Progenitor cell of endocrine pancreas (in vitro differentiated cells): ENCODE measurements around the gene SHISAL2B. TPM values are rescaled to one million over a fixed set of nuclear protein-coding genes. Genes with fewer than 3 reads are reported as not detected.
"Not testable (repeated sequence)": the region's sequence is repeated elsewhere in the genome, so short reads cannot be mapped to it uniquely, and the experiment has no call there.

ENCODE experiments used
- DNase-seq: peaks from one replicate; pipeline ENCODE4 v3.0.0; 2021; ENCODE audit warnings: low spot score; ENCODE audit not compliant: unreplicated experiment
- H3K27ac Mint-ChIP-seq: 2 replicates; pipeline ENCODE4 v1.8.0; 2021; ENCODE audit warnings: mild to moderate bottlenecking, moderate library complexity, mixed read lengths
- H3K27me3 Mint-ChIP-seq: 2 replicates; pipeline ENCODE4 v1.8.0; 2021; ENCODE audit warnings: mixed read lengths
- H3K36me3 Mint-ChIP-seq: 2 replicates; pipeline ENCODE4 v1.8.0; 2022; ENCODE audit warnings: mixed read lengths; ENCODE audit not compliant: insufficient read depth
- H3K4me1 Mint-ChIP-seq: 2 replicates; pipeline ENCODE4 v1.8.0; 2021; ENCODE audit warnings: low read depth, mixed read lengths
- H3K4me3 Mint-ChIP-seq: 2 replicates; pipeline ENCODE4 v1.8.0; 2021; ENCODE audit warnings: low read depth, mild to moderate bottlenecking, moderate library complexity, mixed read lengths
- H3K9me3 Mint-ChIP-seq: 2 replicates; pipeline ENCODE4 v1.8.0; 2021; ENCODE audit warnings: low read depth, mixed read lengths
- CTCF ChIP-seq: fragments of 200-600 bp; sonication (generic); IDR thresholded peaks from one replicate; pipeline ENCODE4 v1.5.0; 2021; ENCODE audit warnings: antibody characterized with exemption, mild to moderate bottlenecking; ENCODE audit not compliant: unreplicated experiment
- total RNA-seq: library from RNA; stranded (reverse); gene quantifications from 2 replicates; pipeline ENCODE4 v1.2.1, GENCODE V29; 2021

The SHISAL2B gene
- total RNA-seq, 1 donor from 2014 or later, result not detected

- Mint-ChIP-seq H3K9me3 (no peaks in the 10 kb centered on the region), H3K27me3 (peaks cover 54% of the 10 kb centered on the region), H3K4me3 (no peak overlapping the region), H3K27ac (no peak overlapping the region), H3K36me3 (no peaks in the 10 kb centered on the region), H3K4me1 (peaks cover 4% of the 10 kb centered on the region)
- DNase-seq, result no peak
- no peak for TF ChIP-seq CTCF
These were observed 4.4 kb upstream of the SHISAL2B start for GRCh38 chr5:64685866-64686265.

GRCh38 chr5:64688391-64688790 lies 1.9 kb upstream of the SHISAL2B start:
- no peaks in the 10 kb centered on the region for H3K36me3 Mint-ChIP-seq
- no peaks in the 10 kb centered on the region for H3K9me3 Mint-ChIP-seq
- H3K4me3 Mint-ChIP-seq, result no peak overlapping the region
- no peak overlapping the region for H3K27ac Mint-ChIP-seq
- peaks cover 71% of the 10 kb centered on the region for H3K27me3 Mint-ChIP-seq
- TF ChIP-seq CTCF, result no peak
- no peak for DNase-seq
- peaks cover 4% of the 10 kb centered on the region for H3K4me1 Mint-ChIP-seq

- H3K27me3 Mint-ChIP-seq, result peaks cover 72% of the 10 kb centered on the region
- no peaks in the 10 kb centered on the region for H3K36me3 Mint-ChIP-seq
- DNase-seq, result no peak
- H3K27ac Mint-ChIP-seq, result no peak overlapping the region
- peaks cover 4% of the 10 kb centered on the region for H3K4me1 Mint-ChIP-seq
- TF ChIP-seq CTCF, result no peak
- no peaks in the 10 kb centered on the region for H3K9me3 Mint-ChIP-seq
- no peak overlapping the region for H3K4me3 Mint-ChIP-seq
These were observed 1.3 kb upstream of the SHISAL2B start for GRCh38 chr5:64688965-64689364.

- DNase-seq, result no peak
- no peak for TF ChIP-seq CTCF
- peaks cover 65% of the 10 kb centered on the region for H3K27me3 Mint-ChIP-seq
- H3K36me3 Mint-ChIP-seq, result no peaks in the 10 kb centered on the region
- peak overlapping the region; percentile 66 for H3K4me3 Mint-ChIP-seq
- H3K27ac Mint-ChIP-seq, result no peak overlapping the region
- no peaks in the 10 kb centered on the region for H3K9me3 Mint-ChIP-seq
- H3K4me1 Mint-ChIP-seq, result peaks cover 4% of the 10 kb centered on the region
These were observed 243 bp upstream of the SHISAL2B start for GRCh38 chr5:64690104-64690416.

GRCh38 chr5:64691291-64691690 lies 988 bp downstream of the SHISAL2B start:
- peaks cover 58% of the 10 kb centered on the region for H3K27me3 Mint-ChIP-seq
- peak overlapping the region; percentile 17 for H3K4me3 Mint-ChIP-seq
- H3K36me3 Mint-ChIP-seq, result no peaks in the 10 kb centered on the region
- TF ChIP-seq CTCF, result no peak
- H3K27ac Mint-ChIP-seq, result no peak overlapping the region
- H3K9me3 Mint-ChIP-seq, result peaks cover 7% of the 10 kb centered on the region
- DNase-seq, result no peak
- peaks cover 4% of the 10 kb centered on the region for H3K4me1 Mint-ChIP-seq

GRCh38 chr5:64693636-64694035 lies 3.3 kb downstream of the SHISAL2B start:
- peaks cover 16% of the 10 kb centered on the region for H3K9me3 Mint-ChIP-seq
- peaks cover 4% of the 10 kb centered on the region for H3K4me1 Mint-ChIP-seq
- TF ChIP-seq CTCF, result no peak
- peaks cover 2% of the 10 kb centered on the region for H3K36me3 Mint-ChIP-seq
- H3K27me3 Mint-ChIP-seq, result peaks cover 36% of the 10 kb centered on the region
- no peak overlapping the region for H3K4me3 Mint-ChIP-seq
- no peak overlapping the region for H3K27ac Mint-ChIP-seq
- no peak for DNase-seq

- H3K27me3 Mint-ChIP-seq, result peaks cover 14% of the 10 kb centered on the region
- H3K4me1 Mint-ChIP-seq, H3K4me3 Mint-ChIP-seq, H3K36me3 Mint-ChIP-seq, H3K27ac Mint-ChIP-seq, DNase-seq: not testable (repeated sequence)
- H3K9me3 Mint-ChIP-seq, result peaks cover 16% of the 10 kb centered on the region
These were observed 6.1 kb downstream of the SHISAL2B start for GRCh38 chr5:64696414-64696813.
